WERI-Rb-1 (cell line): ENCODE measurements around the gene TMEM266.

Experiments
- DNase-seq: peaks from one replicate; pipeline ENCODE4 v3.0.0-alpha.2; 2020
- H3K27ac ChIP-seq: fragments of 250-450 bp; sonication (Bioruptor Pico); 2 replicates; pipeline ENCODE4 v1.5.1; 2020; ENCODE audit warnings: mild to moderate bottlenecking, moderate library complexity
- H3K27me3 ChIP-seq: fragments of 250-450 bp; sonication (Bioruptor Pico); 2 replicates; pipeline ENCODE4 v1.5.1; 2021; ENCODE audit warnings: mild to moderate bottlenecking, low read depth, moderate library complexity; ENCODE audit not compliant: insufficient read depth, severe bottlenecking
- H3K36me3 ChIP-seq: fragments of 250-450 bp; sonication (Bioruptor Pico); 2 replicates; pipeline ENCODE4 v1.5.1; 2020; ENCODE audit warnings: mild to moderate bottlenecking, moderate library complexity
- H3K4me3 ChIP-seq: 2 replicates; pipeline ENCODE4 v1.5.1; 2011; ENCODE audit warnings: low read depth, mild to moderate bottlenecking, control low read depth, low read length
- H3K9me3 ChIP-seq: fragments of 250-450 bp; sonication (Bioruptor Pico); 2 replicates; pipeline ENCODE4 v1.5.1; 2021; ENCODE audit warnings: mild to moderate bottlenecking, moderate library complexity; ENCODE audit not compliant: severe bottlenecking
- TF ChIP-seq, protein P1 (sequence below): IDR thresholded peaks from 2 replicates; pipeline ENCODE4 v1.5.1; 2011; ENCODE audit warnings: low read depth, mild to moderate bottlenecking, control low read depth, inconsistent platforms, low read length

TMEM266 gene

DNA sequence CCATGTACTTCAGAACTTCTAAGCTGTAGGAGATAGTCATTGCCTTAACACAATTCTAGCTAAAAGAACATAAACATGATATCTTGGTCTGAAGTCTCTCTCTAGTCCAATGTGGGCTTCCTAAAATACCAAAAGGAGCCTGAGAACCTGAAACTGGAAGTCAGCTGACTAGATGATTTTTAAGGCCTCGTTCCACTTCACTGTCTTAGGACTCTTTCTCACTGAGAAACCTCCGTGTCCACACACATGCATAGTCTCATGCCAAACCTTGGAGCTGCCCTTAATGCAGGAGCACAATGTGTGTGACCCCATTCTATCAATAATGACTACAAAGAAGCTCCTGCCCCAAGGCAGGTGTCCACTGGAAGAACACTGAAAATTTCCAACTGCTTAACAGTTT lies 163.7 kb downstream of the TMEM266 start:
- no peak overlapping the region for H3K27ac ChIP-seq
- no peaks in the 10 kb centered on the region for H3K27me3 ChIP-seq
- no peak overlapping the region for H3K4me3 ChIP-seq
- H3K9me3 ChIP-seq, result no peaks in the 10 kb centered on the region
- TF ChIP-seq, protein P1, sequence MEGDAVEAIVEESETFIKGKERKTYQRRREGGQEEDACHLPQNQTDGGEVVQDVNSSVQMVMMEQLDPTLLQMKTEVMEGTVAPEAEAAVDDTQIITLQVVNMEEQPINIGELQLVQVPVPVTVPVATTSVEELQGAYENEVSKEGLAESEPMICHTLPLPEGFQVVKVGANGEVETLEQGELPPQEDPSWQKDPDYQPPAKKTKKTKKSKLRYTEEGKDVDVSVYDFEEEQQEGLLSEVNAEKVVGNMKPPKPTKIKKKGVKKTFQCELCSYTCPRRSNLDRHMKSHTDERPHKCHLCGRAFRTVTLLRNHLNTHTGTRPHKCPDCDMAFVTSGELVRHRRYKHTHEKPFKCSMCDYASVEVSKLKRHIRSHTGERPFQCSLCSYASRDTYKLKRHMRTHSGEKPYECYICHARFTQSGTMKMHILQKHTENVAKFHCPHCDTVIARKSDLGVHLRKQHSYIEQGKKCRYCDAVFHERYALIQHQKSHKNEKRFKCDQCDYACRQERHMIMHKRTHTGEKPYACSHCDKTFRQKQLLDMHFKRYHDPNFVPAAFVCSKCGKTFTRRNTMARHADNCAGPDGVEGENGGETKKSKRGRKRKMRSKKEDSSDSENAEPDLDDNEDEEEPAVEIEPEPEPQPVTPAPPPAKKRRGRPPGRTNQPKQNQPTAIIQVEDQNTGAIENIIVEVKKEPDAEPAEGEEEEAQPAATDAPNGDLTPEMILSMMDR, result no peak
- H3K36me3 ChIP-seq, result peaks cover 57% of the 10 kb centered on the region
- DNase-seq, result no peak

DNA sequence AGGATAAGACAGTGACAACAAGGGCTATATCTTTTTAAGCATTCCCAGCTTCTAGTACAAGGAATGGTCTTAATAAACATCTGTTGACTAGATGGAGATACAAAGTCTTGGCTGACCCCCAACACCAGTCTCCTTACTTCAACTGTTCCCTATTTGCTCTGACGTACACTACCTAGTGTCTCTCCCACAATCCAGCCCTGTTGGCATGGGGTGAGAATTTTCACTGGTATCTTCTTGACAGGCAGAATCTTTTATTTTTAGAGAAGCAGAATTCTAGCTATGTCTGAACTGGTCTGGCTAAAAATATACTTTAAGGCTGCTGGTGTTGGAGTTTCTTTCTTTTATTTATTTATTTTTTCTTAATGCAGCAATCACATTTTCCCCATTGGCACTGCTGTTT lies 169.5 kb downstream of the TMEM266 start:
- Histone ChIP-seq H3K4me3 (no peak overlapping the region), H3K36me3 (peaks cover 38% of the 10 kb centered on the region), H3K27ac (no peak overlapping the region), H3K9me3 (no peaks in the 10 kb centered on the region), H3K27me3 (no peaks in the 10 kb centered on the region)
- no peak for DNase-seq
- TF ChIP-seq, protein P1, result no peak

DNA sequence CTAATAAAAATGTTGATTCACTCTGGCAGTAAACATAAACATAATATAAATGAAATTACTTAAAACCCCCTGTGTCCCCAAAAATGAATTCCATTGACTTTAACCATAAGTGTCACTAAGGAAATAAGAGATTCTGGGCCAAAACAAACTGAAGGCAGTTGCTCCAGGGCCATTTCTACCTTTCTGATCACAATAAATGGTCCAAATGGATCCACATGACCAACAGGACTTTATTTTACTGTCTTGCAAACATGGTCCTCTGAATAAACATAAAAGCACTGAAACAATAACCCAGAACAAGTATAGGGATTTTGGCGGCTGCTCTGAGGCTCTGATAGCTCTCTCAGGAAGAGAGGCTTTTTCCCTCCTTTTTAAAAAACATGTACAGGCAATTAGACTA lies 174.1 kb downstream of the TMEM266 start:
- no peaks in the 10 kb centered on the region for H3K27me3 ChIP-seq
- H3K9me3 ChIP-seq, result no peaks in the 10 kb centered on the region
- DNase-seq, result no peak
- H3K4me3 ChIP-seq, result no peak overlapping the region
- peak overlapping the region; percentile 80; the same call in 1 of the 2 replicates for H3K27ac ChIP-seq
- H3K36me3 ChIP-seq, result peaks cover 14% of the 10 kb centered on the region
- TF ChIP-seq, protein P1, result no peak

DNA sequence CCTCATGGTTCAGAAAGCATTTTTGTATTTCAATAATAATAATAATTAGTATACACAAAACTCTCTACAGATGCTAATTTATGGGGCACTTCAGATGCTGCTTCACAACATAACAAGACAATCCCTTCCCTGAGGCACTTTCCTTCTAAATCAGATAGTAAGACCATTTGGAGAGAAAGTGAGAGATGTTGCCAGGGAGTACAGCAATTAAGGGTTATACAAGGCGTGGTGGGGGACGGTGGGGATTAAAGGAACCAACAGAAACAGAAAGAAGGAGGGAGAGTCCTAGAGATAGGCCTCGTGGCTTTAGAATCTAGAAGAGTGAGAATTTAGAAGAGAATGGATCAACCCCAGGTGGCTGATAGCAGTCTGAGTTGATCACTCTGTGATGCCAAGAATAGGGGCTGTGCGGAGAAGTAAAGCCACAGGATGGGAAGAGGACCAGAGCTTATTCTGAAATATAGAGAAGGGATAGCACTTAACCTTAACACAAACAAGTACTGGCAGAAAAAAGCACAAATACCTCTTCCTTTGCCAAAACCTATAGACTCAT lies 174.6 kb downstream of the TMEM266 start:
- peak; percentile 52 for DNase-seq
- TF ChIP-seq, protein P1, result no peak
- Histone ChIP-seq H3K36me3 (peaks cover 14% of the 10 kb centered on the region), H3K4me3 (no peak overlapping the region), H3K27ac (peak overlapping the region; percentile 80), H3K27me3 (no peaks in the 10 kb centered on the region), H3K9me3 (no peaks in the 10 kb centered on the region)

DNA sequence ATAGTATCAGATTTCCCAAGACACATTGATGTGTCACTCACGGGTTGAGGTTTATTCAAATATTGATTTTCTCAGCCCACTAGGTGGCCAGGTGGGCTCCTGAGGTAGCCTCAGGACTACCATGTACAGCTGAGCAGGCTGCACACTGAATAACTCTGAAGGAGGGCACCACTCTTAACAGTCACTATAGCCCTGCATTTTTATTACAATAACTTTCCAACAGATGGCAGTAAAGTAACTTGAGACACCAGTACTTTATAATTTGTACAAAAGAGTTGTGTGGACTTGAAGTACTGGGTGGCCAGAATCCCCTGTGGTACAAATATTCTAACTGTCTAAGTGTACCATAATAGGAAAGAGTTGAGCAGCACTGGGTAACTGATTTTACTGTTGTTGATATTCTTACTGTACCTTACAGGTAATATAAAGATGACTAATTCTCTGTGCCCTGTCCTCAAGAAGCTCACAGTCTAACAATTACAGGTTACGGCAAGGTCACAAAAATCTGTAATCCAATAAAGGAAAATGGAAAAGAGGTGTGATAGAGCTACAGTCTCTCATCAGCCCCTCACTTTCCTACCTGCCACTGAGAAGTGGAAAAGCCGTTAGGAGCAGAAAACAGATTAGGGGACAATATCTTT lies 175.5 kb downstream of the TMEM266 start:
- TF ChIP-seq, protein P1, result 0 out of 2 replicates have a peak, but pooled peaks have one; percentile 24
- peak overlapping the region; percentile 80 for H3K27ac ChIP-seq
- peak; percentile 55 for DNase-seq

More for the DNA sequence above, 175.5 kb downstream of the TMEM266 start:
- peaks cover 12% of the 10 kb centered on the region for H3K36me3 ChIP-seq
- no peak overlapping the region for H3K4me3 ChIP-seq
- H3K27me3 ChIP-seq, result no peaks in the 10 kb centered on the region
- no peaks in the 10 kb centered on the region for H3K9me3 ChIP-seq
